CD4-positive, alpha-beta T cell treated with Interleukin-17A for 4 hours (primary cell): ENCODE data around the gene THRB.
A peak's percentile ranks its signal among the peaks of the same experiment; 100 is the strongest.

Experiments
- DNase-seq: peaks from one replicate; pipeline ENCODE4 v3.0.0-alpha.2; 2020; ENCODE audit warnings: mixed read lengths

Gene THRB

DNA sequence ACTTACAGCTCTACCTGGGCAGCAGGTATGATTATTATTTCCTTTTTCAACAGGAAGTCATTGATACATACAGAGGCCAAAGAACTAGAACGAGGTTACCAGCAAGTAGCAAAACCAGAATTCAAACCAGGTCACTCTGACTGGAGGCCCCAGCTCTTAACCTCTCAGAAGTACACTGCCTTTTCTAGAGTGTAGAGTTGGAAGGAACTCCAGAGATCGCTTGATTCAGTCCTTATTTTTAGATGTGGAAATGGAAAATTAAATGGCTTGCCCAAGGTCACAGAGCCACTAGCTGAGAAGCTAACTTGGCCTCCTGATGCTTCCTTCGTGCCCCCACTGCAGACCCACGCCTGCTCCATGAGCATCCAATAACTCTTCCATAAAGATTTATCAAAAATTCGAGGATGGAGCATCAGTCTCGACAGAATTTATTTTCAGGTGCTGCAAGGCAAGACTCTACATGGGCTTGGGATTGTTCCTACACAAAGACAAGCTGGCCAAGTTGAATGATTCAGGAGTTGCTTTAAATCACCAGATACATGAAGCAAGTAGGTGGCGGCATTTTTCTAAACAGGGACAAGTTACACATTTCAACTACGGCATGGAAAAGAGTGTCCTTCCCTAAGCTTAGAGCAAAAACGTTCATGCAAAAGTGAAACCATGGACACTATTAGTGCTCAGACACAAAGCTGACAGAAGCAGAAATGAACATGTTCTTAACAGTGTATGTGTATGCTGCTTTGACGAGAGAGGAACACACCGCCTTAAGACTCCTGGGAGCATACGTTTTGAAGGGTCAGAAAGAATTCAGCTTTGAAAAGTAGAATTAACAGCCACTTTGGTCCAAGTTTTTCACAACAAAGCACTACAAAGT lies 235.7 kb downstream of the THRB start:
- DNase-seq: no peak

DNA sequence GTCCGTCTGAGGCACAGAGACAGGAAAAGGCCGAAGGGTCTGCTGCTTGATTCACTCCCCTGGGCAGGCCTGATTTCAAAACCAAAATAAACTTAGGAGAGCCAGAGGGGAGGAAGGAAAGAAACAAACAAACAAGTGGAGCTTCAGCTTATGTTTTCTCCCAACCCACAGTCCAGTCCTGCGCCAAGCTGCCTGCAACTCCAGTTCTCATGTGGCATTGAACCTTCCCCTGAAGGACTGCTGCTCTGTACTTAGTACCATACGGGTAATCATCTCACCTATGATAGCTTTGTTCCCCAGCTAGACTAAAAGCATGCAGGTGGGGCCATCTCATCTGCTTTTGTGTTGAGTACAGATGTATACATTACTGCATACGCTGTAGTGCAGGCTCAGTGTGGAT lies 236.4 kb downstream of the THRB start:
- DNase-seq: no peak

DNA sequence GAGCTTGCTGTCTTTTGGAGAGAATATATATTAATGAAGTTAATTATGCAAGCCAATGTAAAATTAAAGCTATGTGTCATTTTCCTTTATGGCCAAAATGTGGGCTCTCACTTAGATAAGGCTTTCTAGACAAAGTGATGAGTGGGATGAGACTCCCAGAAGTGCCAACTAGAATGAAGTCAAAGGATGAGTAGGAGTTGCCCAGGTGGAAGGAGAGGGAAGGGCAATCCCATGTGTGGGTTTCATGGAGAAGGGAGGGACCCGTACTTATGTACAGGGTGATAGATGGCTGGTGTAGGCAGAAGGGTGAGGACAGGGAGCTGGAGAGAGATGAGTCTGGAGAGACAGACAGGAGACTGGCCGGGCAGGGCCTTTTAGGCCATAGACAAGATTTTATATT lies 239.2 kb downstream of the THRB start:
- DNase-seq: no peak

DNA sequence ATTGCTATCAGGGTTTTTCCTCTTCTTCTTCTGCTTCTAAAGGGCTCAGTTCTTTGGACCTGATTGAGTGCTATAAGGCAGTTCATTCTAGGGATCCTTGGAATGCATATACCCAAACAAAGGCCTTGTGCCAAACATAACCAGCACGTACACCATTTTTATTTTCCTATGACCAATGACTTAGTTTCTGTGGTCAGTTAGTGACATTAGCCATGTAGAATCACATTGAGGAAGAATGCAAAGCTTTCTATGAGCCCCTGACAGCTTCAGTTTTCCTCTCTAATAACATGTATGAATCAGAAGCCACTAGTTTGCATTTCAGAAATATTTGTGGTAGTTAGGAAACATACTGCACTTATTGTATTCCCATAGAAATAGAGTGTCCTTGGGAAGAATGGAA lies 240.0 kb downstream of the THRB start:
- DNase-seq: no peak

DNA sequence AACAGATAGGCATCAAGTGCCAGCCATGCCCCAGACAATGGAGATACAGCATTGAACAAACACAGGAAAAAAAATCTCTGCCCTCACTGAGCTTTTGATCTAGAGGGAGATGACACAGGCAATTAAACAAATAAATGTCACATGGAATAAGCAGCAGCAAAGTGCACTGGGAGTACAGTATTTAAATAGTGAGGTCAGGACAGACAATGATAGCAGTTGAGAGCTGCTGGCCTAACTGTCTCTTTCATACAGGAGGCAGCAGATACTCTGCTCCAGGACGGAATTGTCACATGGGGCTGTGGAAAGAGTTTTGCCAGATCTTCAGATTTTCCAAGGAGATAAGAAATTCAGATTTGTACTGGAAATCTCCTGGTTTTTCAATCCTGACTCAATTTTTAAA lies 241.3 kb downstream of the THRB start:
- DNase-seq: no peak

DNA sequence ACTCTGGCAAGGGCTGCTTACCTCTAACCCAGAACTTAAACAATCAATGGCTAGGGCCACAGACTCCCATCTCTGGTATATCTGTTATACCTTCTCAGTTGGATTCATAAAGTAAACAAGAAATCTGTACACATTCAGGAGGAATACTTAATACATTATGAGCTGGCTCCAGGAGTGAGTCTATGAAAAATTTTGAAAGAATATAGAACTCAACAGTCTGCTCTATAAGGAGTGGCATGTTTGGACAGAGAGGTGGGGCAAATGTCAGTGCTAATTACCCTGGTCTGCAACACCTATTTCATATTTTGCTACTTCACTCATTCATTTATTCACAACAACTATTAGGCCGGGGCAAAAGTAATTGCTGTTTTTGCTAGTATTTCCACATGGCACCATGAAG lies 245.1 kb downstream of the THRB start:
- no peak for DNase-seq

- DNase-seq: no peak
Measured at GRCh38 chr3:24245056-24245455, 249.6 kb downstream of the THRB start.

- DNase-seq: no peak
Measured at GRCh38 chr3:24244491-24244890, 250.2 kb downstream of the THRB start.

- no peak for DNase-seq
Measured at GRCh38 chr3:24242012-24242698, 252.5 kb downstream of the THRB start.

DNA sequence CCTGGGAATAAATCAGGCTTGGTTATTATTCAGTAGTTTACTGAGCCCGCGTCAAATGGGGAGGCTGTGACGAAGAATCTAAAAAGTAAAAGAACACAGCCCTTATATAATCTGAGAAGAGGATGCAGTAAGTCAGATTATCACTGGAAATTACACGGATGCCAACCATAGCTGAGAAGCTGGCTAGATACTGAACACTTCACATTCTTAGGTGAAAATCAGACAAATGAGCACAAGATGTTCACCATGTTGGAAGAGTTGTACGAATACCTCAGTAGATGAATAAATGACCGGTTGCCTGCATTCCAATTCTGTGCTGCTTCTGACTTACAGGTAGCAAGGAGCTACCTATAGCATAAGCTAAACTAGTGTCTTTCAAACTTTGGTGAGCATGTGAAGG lies 254.3 kb downstream of the THRB start:
- DNase-seq: no peak

GRCh38 chr3:24237971-24238706 lies 256.5 kb downstream of the THRB start:
- peak; percentile 16 for DNase-seq

- no peak for DNase-seq
Measured at GRCh38 chr3:24235121-24235520, 259.5 kb downstream of the THRB start.

GRCh38 chr3:24232784-24233183 lies 261.9 kb downstream of the THRB start:
- no peak for DNase-seq

DNA sequence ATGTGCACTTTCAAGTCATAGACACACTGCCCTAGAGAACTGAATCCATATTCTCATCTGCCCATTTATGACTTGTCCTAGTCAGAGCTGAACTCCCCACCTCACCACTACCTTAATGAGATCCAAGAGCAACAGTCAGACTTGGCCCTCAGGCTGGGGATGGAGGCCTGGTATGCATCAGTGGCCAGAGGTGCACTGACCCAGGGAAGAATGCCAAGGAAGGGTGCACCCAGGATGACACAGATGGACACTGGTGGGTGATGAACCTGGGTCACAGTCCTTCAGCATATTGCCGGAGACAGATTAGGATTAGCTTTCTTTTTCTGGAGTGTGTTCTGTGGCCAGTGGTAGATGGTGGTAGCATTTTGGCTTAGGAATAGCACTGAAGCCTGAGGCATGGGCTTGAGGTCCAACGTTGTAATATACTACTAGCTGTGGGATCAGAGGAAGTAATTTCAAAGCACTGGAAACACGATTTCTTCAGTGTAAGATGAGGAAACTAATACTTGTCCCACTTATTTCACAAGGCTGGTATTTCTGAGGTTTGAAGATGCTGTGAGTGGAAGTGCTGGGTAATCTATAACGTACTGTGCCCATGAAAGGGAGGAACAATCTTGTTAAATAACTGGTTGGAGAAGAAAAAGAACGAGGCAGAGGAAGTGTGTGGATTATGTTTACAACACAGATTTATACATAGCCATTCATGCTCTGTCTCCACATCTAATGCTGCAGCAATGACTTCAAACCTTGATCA lies 265.0 kb downstream of the THRB start:
- no peak for DNase-seq

- no peak for DNase-seq
Measured at GRCh38 chr3:24227635-24228034, 267.0 kb downstream of the THRB start.

- no peak for DNase-seq
Measured at GRCh38 chr3:24226397-24226796, 268.3 kb downstream of the THRB start.

GRCh38 chr3:24225385-24225950 lies 269.2 kb downstream of the THRB start:
- DNase-seq: no peak

DNA sequence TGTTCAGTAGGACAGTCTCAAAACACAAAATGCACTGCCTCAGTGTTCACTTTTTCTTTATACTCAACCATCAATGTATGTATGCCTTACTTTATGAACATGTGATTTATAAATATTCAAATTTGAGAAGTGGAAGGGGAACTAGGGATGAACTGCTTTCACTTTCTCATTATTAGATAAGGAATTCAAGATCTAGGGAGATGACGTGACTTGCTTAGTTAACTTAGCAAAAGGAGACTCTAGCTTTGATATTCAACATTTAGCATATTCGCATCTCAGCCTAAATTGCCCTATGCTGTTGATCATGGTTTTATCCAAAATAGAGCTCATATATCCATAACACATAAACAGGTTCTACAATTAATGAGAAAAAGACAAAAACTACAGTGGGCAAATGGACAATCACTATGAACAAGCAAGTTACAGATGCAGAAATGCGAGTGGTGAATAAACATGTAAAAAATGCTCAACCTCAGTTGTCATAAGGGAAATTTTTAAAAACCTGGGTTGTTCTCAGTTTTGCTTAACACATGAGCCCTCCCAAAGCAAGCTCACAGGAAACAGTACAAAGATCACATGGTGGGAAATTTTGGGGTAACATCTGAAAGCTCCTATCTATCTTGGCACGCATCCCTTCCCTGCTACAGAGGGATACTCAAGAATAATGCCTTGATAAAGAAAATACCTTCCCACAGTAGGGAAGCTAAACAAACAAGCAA lies 269.8 kb downstream of the THRB start:
- no peak for DNase-seq

GRCh38 chr3:24222165-24222805 lies 272.4 kb downstream of the THRB start:
- no peak for DNase-seq

- DNase-seq: no peak
Measured at GRCh38 chr3:24220859-24221657, 273.6 kb downstream of the THRB start.
